Measurements from ENCODE around the gene CASZ1. TPM values are rescaled to one million over a fixed set of nuclear protein-coding genes. Genes with fewer than 3 reads are reported as not detected.

Gene CASZ1
- total and polyA plus RNA-seq, 12 donors: 2.5 to 35.2 (median 7.0) TPM

DNA sequence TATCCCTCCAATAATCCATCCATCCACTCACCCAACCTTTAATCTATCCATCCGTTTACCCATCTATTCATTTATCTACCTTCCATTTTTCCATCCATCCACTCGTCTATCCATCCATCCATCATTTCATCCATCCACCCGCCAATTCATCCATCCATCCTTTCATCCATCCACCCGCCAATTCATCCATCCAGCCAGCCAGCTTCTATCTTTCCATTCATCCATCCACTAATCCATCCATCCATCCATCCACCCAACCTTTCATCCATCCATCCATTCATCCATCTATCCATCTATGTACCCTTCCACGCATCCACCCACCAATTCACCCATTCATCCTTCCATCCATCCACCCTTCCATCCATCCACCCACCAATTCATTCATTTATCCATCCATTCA lies 10.5 kb upstream of the CASZ1 start:
- no peak for DNase-seq
- no peaks in the 10 kb centered on the region for H3K36me3 ChIP-seq (replicated peaks in 1 of 2)
- TF ChIP-seq, protein P1, sequence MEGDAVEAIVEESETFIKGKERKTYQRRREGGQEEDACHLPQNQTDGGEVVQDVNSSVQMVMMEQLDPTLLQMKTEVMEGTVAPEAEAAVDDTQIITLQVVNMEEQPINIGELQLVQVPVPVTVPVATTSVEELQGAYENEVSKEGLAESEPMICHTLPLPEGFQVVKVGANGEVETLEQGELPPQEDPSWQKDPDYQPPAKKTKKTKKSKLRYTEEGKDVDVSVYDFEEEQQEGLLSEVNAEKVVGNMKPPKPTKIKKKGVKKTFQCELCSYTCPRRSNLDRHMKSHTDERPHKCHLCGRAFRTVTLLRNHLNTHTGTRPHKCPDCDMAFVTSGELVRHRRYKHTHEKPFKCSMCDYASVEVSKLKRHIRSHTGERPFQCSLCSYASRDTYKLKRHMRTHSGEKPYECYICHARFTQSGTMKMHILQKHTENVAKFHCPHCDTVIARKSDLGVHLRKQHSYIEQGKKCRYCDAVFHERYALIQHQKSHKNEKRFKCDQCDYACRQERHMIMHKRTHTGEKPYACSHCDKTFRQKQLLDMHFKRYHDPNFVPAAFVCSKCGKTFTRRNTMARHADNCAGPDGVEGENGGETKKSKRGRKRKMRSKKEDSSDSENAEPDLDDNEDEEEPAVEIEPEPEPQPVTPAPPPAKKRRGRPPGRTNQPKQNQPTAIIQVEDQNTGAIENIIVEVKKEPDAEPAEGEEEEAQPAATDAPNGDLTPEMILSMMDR (IDR thresholded peaks at IDR 0.05): no peak
- H3K4me1 ChIP-seq (replicated peaks in 1 of 2): no peaks in the 10 kb centered on the region
- intact Hi-C loops (cut with DNase I): no loop called here
- H3K27ac ChIP-seq: no peak overlapping the region
- H3K9me3 ChIP-seq (replicated peaks in 1 of 3): no peaks in the 10 kb centered on the region
- WGBS, 4 donors: 80 to 93% (median 84%) methylated on average over 5 of the region's 5 CpGs
- peaks cover 8% of the 10 kb centered on the region for H3K27me3 ChIP-seq
- H3K4me3 ChIP-seq: no peak overlapping the region

DNA sequence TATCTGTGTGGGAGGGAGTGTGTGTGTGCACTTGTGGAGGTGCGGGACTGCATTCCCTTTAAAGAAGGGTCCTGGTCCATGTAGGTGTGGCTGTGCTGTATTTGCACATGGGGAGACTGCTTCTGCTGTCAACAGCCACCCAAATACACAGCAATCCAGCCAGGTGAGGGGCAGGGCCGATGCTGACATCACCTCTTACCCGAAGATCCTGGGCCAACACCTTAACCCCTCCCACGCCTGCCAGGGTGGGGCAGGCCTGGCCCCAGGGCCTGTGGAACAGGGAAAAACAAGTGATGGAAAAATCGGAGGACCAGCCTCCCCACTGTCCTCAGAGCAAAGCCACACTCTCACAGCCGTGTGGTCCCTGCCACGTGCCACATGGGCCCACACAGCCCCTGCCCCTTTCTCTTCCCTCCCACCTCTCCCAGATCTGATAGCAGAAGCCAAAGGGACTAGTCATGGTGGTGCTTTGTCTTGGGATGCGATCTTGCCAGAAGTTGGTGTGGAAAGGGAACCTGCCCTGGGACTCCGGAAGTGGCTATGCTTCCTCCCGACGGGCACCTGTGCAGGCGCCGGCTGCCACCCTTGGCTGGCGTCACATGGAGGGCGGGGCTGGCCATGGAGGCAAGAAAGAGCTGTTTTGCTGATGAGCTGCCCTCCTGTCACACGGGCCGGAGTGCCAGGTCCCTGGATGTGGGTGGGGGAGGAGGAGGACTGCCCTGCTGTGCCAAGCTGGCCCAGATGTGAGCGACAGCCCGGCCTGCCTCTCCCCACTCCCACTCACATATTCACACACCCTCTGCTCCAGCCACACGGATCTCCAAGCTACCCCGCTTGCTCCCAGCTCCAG lies 7.8 kb upstream of the CASZ1 start:
- no peak for TF ChIP-seq POLR2A (IDR thresholded peaks at IDR 0.05)
- TF ChIP-seq, protein P1 (IDR thresholded peaks at IDR 0.05): no peak
- peaks cover 8% of the 10 kb centered on the region for H3K27me3 ChIP-seq
- WGBS, 4 donors: 67 to 79% (median 74%) methylated on average over 9 to 21 of the region's 21 CpGs
- no peak for DNase-seq
- H3K4me3 ChIP-seq: no peak overlapping the region
- H3K9me3 ChIP-seq (replicated peaks in 1 of 3): no peaks in the 10 kb centered on the region
- no peak overlapping the region for H3K27ac ChIP-seq
- H3K4me1 ChIP-seq (replicated peaks in 1 of 2): no peaks in the 10 kb centered on the region
- H3K36me3 ChIP-seq (replicated peaks in 1 of 2): no peaks in the 10 kb centered on the region
- intact Hi-C loops (cut with DNase I): no loop called here

- H3K9me3 ChIP-seq (replicated peaks in 1 of 3): no peaks in the 10 kb centered on the region
- intact Hi-C loops (cut with DNase I): no loop called here
- H3K27me3 ChIP-seq: peaks cover under 1% of the 10 kb centered on the region
- WGBS, 4 donors: 56 to 64% (median 62%) methylated on average over 12 of the region's 12 CpGs
- H3K4me1 ChIP-seq (replicated peaks in 1 of 2): no peaks in the 10 kb centered on the region
- H3K4me3 ChIP-seq: no peak overlapping the region
- no peaks in the 10 kb centered on the region for H3K36me3 ChIP-seq (replicated peaks in 1 of 2)
- H3K27ac ChIP-seq: no peak overlapping the region
- DNase-seq: no peak
- TF ChIP-seq POLR2A (IDR thresholded peaks at IDR 0.05): no peak
- TF ChIP-seq, protein P1 (IDR thresholded peaks at IDR 0.05): no peak
Observed at GRCh38 chr1:10802944-10803715, 6.7 kb upstream of the CASZ1 start.

DNA sequence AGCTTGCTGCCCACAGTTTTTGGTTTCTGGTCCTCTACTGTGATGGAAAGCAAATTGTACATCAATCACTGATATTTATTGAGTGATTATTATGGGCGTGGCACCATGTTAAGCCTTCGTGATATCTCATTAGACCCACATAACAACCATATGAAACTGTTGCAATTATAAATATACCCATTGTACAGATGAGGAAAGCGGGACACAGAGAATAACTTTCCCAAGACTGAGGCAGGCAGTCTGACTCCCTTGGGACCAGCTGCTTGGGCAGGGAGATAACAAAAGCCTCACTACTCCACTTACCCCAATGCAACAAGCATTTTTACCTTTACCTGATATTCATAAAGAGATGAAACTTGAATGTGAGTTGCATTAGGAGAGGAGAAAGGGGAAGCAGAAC lies 4.3 kb upstream of the CASZ1 start:
- H3K36me3 ChIP-seq (replicated peaks in 1 of 2): no peaks in the 10 kb centered on the region
- WGBS, 4 donors: 67 to 80% (median 73%) methylated on average over 3 of the region's 3 CpGs
- intact Hi-C loops (cut with DNase I): no loop called here
- no peak overlapping the region for H3K4me3 ChIP-seq
- H3K4me1 ChIP-seq (replicated peaks in 1 of 2): peaks cover 0 to 3% of the 10 kb centered on the region in 2 donors
- H3K27ac ChIP-seq: no peak overlapping the region
- DNase-seq: no peak
- H3K27me3 ChIP-seq: no peaks in the 10 kb centered on the region
- H3K9me3 ChIP-seq (replicated peaks in 1 of 3): no peaks in the 10 kb centered on the region
- TF ChIP-seq, protein P1 (IDR thresholded peaks at IDR 0.05): no peak
- no peak for TF ChIP-seq POLR2A (IDR thresholded peaks at IDR 0.05)

All from adrenal gland (tissue), 12 donors.